ENCODE results near the gene PBX2. TPM values are rescaled to one million over a fixed set of nuclear protein-coding genes. Genes with fewer than 3 reads are reported as not detected.

Gene PBX2
- total RNA-seq, 2 experiments from 2014 or later = 46.5 to 47.7 TPM

GRCh38 chr6:32175711-32176475 lies 14.1 kb downstream of the PBX2 start, which contains the start of gene AGPAT1:
AGPAT1 (minus strand) TSS chr6:32176084; CDS start chr6:32171496, 4,588 bp downstream.
- CTCF ChIA-PET = interaction anchor here (1.2 to 2.9 kb wide), 2 partner anchors 13 to 19 kb away, joined by 3 to 11 read pairs; no protein-coding TSS in a partner anchor
- Mint-ChIP-seq H3K27me3 (ENCODE audit: low read depth) (no peaks in the 10 kb centered on the region), H3K9me3 (no peaks in the 10 kb centered on the region), H3K4me1 (ENCODE audit: low read depth) (peaks cover 64% of the 10 kb centered on the region), H3K36me3 (ENCODE audit: low read depth) (peaks cover 8% of the 10 kb centered on the region), H3K4me3 (peak within 1 kb of the TSS; percentile 91), H3K27ac (peak within 1 kb of the TSS; percentile 96)
- intact Hi-C loops (cut with micrococcal nuclease) = loop anchor here (1.0 to 5.0 kb wide), 4 partner anchors 279 to 796 kb away; partner anchors contain the start of genes EHMT2 and PSMB8
- DNase-seq = peak; percentile 99

DNA sequence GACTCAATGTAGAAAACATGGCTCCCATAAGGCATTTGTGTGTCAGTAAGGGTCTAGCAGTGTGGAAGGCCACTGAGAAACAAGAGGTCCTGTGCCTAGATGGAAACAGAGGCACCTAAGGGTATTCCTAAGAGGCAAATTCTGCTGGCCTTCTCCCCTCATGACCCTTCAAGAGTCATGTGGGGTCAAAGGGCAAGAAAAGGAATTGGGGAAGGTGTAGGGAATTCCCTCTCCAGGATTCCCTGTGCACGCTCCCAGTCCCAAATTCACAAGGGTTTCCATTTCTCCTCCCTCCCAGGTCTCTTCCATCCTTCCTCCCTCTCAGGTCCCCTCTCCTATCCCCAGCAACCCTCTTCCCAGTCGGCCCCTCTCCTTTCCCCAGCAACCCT lies 14.7 kb downstream of the PBX2 start:
- DNase-seq = no peak
- Mint-ChIP-seq H3K9me3 (no peaks in the 10 kb centered on the region), H3K27me3 (ENCODE audit: low read depth) (no peaks in the 10 kb centered on the region), H3K36me3 (ENCODE audit: low read depth) (peaks cover 7% of the 10 kb centered on the region), H3K4me3 (peak overlapping the region; percentile 91), H3K4me1 (ENCODE audit: low read depth) (peaks cover 59% of the 10 kb centered on the region), H3K27ac (peak overlapping the region; percentile 79)
- CTCF ChIA-PET = no interaction called here
- intact Hi-C loops (cut with micrococcal nuclease) = loop anchor here (5.0 kb wide), 2 partner anchors 667 to 797 kb away; partner anchors contain the start of gene PSMB8

GRCh38 chr6:32174416-32174815 lies 15.6 kb downstream of the PBX2 start:
- intact Hi-C loops (cut with micrococcal nuclease) = no loop called here
- CTCF ChIA-PET = no interaction called here
- no peak overlapping the region for H3K27ac Mint-ChIP-seq

GRCh38 chr6:32173051-32173727 lies 16.8 kb downstream of the PBX2 start:
- no peak overlapping the region for H3K4me3 Mint-ChIP-seq
- intact Hi-C loops (cut with micrococcal nuclease) = no loop called here
- peaks cover 16% of the 10 kb centered on the region for H3K36me3 Mint-ChIP-seq (ENCODE audit: low read depth)
- peaks cover 42% of the 10 kb centered on the region for H3K4me1 Mint-ChIP-seq (ENCODE audit: low read depth)
- CTCF ChIA-PET = no interaction called here
- no peaks in the 10 kb centered on the region for H3K9me3 Mint-ChIP-seq
- peak overlapping the region; percentile 20 for H3K27ac Mint-ChIP-seq
- no peaks in the 10 kb centered on the region for H3K27me3 Mint-ChIP-seq (ENCODE audit: low read depth)
- no peak for DNase-seq

More at GRCh38 chr6:32174416-32174815, 15.6 kb downstream of the PBX2 start:
- Mint-ChIP-seq H3K9me3 (no peaks in the 10 kb centered on the region), H3K36me3 (ENCODE audit: low read depth) (peaks cover 13% of the 10 kb centered on the region), H3K27me3 (ENCODE audit: low read depth) (no peaks in the 10 kb centered on the region), H3K4me1 (ENCODE audit: low read depth) (peaks cover 51% of the 10 kb centered on the region), H3K4me3 (peak overlapping the region; percentile 5)
- no peak for DNase-seq

GRCh38 chr6:32171234-32171633 lies 18.8 kb downstream of the PBX2 start:
- CTCF ChIA-PET = interaction anchor here (0.7 kb wide), 1 partner anchor 11 kb away, joined by 3 read pairs; no protein-coding TSS in a partner anchor
- H3K4me3 Mint-ChIP-seq = no peak overlapping the region
- H3K27me3 Mint-ChIP-seq (ENCODE audit: low read depth) = no peaks in the 10 kb centered on the region
- H3K4me1 Mint-ChIP-seq (ENCODE audit: low read depth) = peaks cover 33% of the 10 kb centered on the region
- H3K27ac Mint-ChIP-seq = no peak overlapping the region
- H3K36me3 Mint-ChIP-seq (ENCODE audit: low read depth) = peaks cover 21% of the 10 kb centered on the region
- no peak for DNase-seq
- intact Hi-C loops (cut with micrococcal nuclease) = no loop called here
- no peaks in the 10 kb centered on the region for H3K9me3 Mint-ChIP-seq

DNA sequence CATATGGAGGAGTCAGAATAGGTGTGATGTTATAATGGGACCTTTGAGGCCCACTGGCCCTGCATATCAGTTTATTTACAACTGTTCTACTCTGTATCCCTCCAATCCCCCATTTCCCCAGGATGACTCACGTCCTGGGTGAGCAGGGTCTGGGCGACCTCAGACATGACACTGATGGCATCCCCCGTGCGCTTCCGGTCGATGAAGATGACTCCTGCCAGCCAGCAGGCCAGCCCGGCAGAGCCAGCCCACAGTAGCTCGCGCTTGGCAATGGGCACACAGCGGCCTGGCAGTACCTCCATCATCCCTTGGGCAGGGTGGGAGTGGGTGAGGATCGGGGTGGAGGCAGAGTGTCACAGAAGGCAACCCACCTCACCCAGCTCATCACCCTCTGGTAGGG lies 19.7 kb downstream of the PBX2 start:
- Mint-ChIP-seq H3K4me3 (no peak overlapping the region), H3K27me3 (ENCODE audit: low read depth) (no peaks in the 10 kb centered on the region), H3K36me3 (ENCODE audit: low read depth) (peaks cover 26% of the 10 kb centered on the region), H3K27ac (no peak overlapping the region), H3K9me3 (no peaks in the 10 kb centered on the region), H3K4me1 (ENCODE audit: low read depth) (peaks cover 30% of the 10 kb centered on the region)
- CTCF ChIA-PET = interaction anchor here (0.6 kb wide), 1 partner anchor 31 kb away, joined by 3 read pairs; no protein-coding TSS in a partner anchor
- DNase-seq = no peak
- intact Hi-C loops (cut with micrococcal nuclease) = no loop called here

DNA sequence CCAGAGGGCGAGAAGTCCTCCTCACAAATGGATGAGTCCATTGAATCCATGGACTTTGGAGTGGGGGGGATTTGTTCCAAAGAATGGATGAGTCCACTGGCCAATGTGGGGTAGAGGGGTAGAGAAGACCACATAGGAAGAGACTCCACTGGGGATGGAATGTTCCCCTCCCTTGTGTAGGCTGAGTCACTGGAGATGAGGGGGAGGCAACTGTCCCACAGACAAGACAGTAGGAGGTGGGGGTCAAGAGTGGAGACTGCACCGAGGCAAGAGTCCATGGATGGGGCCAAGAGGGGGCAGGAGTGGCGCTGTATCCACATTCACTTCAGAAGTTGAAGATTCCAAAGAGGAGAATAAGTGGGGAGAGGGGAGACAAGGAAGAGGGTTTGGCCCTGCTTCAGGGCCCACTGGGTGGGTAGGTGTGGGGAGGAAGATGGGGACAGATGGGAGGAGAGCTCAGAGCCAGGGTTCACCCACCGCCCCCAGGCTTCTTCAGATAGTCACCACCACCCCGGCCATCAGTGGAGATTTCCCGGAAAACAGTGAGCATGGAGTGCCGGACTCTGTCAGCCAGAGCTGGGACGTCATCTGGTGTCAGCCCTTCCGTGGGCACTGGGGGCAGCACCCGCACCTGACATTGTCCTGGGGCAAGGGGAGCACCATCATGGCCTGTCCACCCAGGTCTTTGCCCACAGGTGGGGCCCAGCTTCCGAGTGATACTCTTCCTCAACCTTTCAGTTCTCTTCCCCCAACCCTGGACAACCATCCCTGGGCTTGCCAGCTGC lies 21.0 kb downstream of the PBX2 start:
- no peak overlapping the region for H3K27ac Mint-ChIP-seq
- no peak for DNase-seq

DNA sequence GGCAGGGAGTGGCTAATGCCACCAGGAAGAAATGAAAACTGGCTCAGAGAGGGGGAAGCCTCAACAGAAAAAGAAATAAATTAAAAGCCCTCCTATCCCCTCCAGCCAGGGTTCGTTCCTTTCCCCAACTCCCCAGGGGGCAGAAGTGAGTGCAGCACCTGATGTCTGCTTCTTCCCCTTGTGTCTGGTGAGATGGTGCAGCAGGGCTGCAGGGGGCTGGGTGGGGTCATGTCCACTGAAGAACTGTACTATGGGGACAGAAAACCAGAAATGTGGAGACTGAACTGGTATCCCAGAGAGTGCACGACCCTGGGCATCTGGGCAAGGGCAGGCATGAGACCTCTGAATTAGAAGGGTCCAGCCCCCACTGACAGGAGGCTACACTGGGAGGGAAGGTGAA lies 21.7 kb downstream of the PBX2 start:
- no peak overlapping the region for H3K27ac Mint-ChIP-seq
- intact Hi-C loops (cut with micrococcal nuclease) = no loop called here
- no peaks in the 10 kb centered on the region for H3K9me3 Mint-ChIP-seq
- no peaks in the 10 kb centered on the region for H3K27me3 Mint-ChIP-seq (ENCODE audit: low read depth)
- peaks cover 26% of the 10 kb centered on the region for H3K36me3 Mint-ChIP-seq (ENCODE audit: low read depth)
- CTCF ChIA-PET = no interaction called here
- H3K4me1 Mint-ChIP-seq (ENCODE audit: low read depth) = peaks cover 12% of the 10 kb centered on the region
- H3K4me3 Mint-ChIP-seq = no peak overlapping the region
- no peak for DNase-seq

More for the DNA sequence above, 21.0 kb downstream of the PBX2 start:
- Mint-ChIP-seq H3K27me3 (ENCODE audit: low read depth) (no peaks in the 10 kb centered on the region), H3K4me1 (ENCODE audit: low read depth) (peaks cover 19% of the 10 kb centered on the region), H3K36me3 (ENCODE audit: low read depth) (peaks cover 26% of the 10 kb centered on the region), H3K9me3 (no peaks in the 10 kb centered on the region), H3K4me3 (no peak overlapping the region)
- CTCF ChIA-PET = no interaction called here
- intact Hi-C loops (cut with micrococcal nuclease) = no loop called here

GRCh38 chr6:32167761-32168262 lies 22.2 kb downstream of the PBX2 start:
- intact Hi-C loops (cut with micrococcal nuclease) = no loop called here

GRCh38 chr6:32167154-32167760 lies 22.7 kb downstream of the PBX2 start:
- no peak overlapping the region for H3K4me3 Mint-ChIP-seq
- CTCF ChIA-PET = no interaction called here
- no peak overlapping the region for H3K27ac Mint-ChIP-seq
- H3K4me1 Mint-ChIP-seq (ENCODE audit: low read depth) = peaks cover 2% of the 10 kb centered on the region
- peaks cover 30% of the 10 kb centered on the region for H3K36me3 Mint-ChIP-seq (ENCODE audit: low read depth)
- H3K9me3 Mint-ChIP-seq = no peaks in the 10 kb centered on the region
- DNase-seq = no peak
- intact Hi-C loops (cut with micrococcal nuclease) = no loop called here
- H3K27me3 Mint-ChIP-seq (ENCODE audit: low read depth) = no peaks in the 10 kb centered on the region

More at GRCh38 chr6:32167761-32168262, 22.2 kb downstream of the PBX2 start:
- H3K27me3 Mint-ChIP-seq (ENCODE audit: low read depth) = no peaks in the 10 kb centered on the region
- CTCF ChIA-PET = no interaction called here
- peaks cover 28% of the 10 kb centered on the region for H3K36me3 Mint-ChIP-seq (ENCODE audit: low read depth)
- H3K4me3 Mint-ChIP-seq = no peak overlapping the region
- DNase-seq = no peak
- H3K9me3 Mint-ChIP-seq = no peaks in the 10 kb centered on the region
- no peak overlapping the region for H3K27ac Mint-ChIP-seq
- H3K4me1 Mint-ChIP-seq (ENCODE audit: low read depth) = peaks cover 7% of the 10 kb centered on the region

DNA sequence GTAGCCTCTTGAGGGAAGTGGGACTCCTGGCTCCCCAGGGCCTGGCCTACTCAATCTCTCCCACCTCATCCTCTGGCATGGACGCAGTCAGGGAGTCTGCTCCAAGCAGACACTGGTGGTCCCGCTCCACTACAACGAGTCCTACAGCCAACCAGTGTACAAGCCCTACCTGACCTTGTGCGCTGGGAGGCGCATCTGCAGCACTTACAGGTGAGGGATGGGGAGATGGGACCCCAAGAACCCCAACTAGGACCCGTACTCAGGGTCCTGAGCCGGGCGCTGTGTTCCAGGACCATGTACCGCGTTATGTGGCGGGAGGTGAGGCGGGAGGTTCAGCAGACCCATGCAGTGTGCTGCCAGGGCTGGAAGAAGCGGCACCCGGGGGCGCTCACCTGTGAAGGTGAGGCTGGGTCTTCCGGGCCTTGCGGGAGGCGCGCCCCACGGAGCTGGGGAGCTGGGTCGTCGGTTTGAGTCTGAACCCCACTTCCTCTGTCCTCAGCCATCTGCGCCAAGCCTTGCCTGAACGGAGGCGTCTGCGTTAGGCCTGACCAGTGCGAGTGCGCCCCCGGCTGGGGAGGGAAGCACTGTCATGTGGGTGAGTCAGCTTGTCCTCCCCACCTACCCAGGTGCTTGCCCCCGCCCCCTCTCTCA lies 23.5 kb downstream of the PBX2 start:
- CTCF ChIA-PET = no interaction called here
- H3K36me3 Mint-ChIP-seq (ENCODE audit: low read depth) = peaks cover 30% of the 10 kb centered on the region
- H3K4me1 Mint-ChIP-seq (ENCODE audit: low read depth) = peaks cover 2% of the 10 kb centered on the region

More for the DNA sequence above, 23.5 kb downstream of the PBX2 start:
- Mint-ChIP-seq H3K27ac (no peak overlapping the region), H3K4me3 (no peak overlapping the region), H3K27me3 (ENCODE audit: low read depth) (no peaks in the 10 kb centered on the region), H3K9me3 (no peaks in the 10 kb centered on the region)
- intact Hi-C loops (cut with micrococcal nuclease) = no loop called here
- no peak for DNase-seq
